Esophagus muscularis mucosa (tissue), 4 donors: ENCODE measurements around the gene DOLPP1. TPM values are rescaled to one million over a fixed set of nuclear protein-coding genes. Genes with fewer than 3 reads are reported as not detected.

Experiments used
- DNase-seq: peaks from one replicate; pipeline ENCODE4 v3.0.0-alpha.2; 2017; ENCODE audit errors: extremely low spot score
- H3K27ac ChIP-seq, 4 donors: fragments of 200-600 bp; sonication (generic); replicated peaks in 1 of 4; 1 replicate in 3 of 4; 2 replicates in 1 of 4; pipeline ENCODE4 v1.5.1; 2016 to 2019; ENCODE audit warnings: mild to moderate bottlenecking in 1 of 4
- H3K27me3 ChIP-seq, 4 donors: fragments of 200-600 bp; sonication (generic); one replicate each; pipeline versions ENCODE4 v1.5.1 to v1.6.0; 2016 to 2019
- H3K36me3 ChIP-seq, 4 donors: fragments of 200-600 bp; sonication (generic); one replicate each; pipeline ENCODE4 v1.5.1; 2016 to 2019
- H3K4me1 ChIP-seq, 4 donors: fragments of 200-600 bp; sonication (generic); one replicate each; pipeline ENCODE4 v1.5.1; 2016 to 2019
- H3K4me3 ChIP-seq, 4 donors: fragments of 200-600 bp; sonication (generic); 1 replicate in 2 of 4; 2 replicates in 2 of 4; pipeline ENCODE4 v1.5.1; 2016 to 2019; ENCODE audit warnings: mild to moderate bottlenecking in 4 of 4, moderate library complexity in 1 of 4
- H3K9me3 ChIP-seq, 4 donors: fragments of 200-600 bp; sonication (generic); 1 replicate in 3 of 4; 2 replicates in 1 of 4; pipeline ENCODE4 v1.5.1; 2016 to 2019
- CTCF ChIP-seq, 3 experiments: fragments of 200-600 bp in 2 of 3; fragments of 450-650 bp in 1 of 3; sonication (generic) in 2 of 3; IDR thresholded peaks; one replicate each; pipeline ENCODE4 v1.5.1; 2017 to 2019; ENCODE audit warnings: antibody characterized with exemption in 3 of 3, mild to moderate bottlenecking in 2 of 3, moderate library complexity in 1 of 3
- EP300 ChIP-seq: sonication (generic); formaldehyde crosslinking; IDR thresholded peaks from one replicate; pipeline ENCODE4 v1.6.1; 2017; ENCODE audit warnings: antibody characterized with exemption
- POLR2A ChIP-seq: fragments of 450-650 bp; IDR thresholded peaks from one replicate; pipeline ENCODE4 v1.6.1; 2017; ENCODE audit warnings: antibody characterized with exemption, moderate library complexity, mild to moderate bottlenecking, low read depth
- POLR2AphosphoS5 ChIP-seq, 2 donors: sonication (generic); formaldehyde crosslinking; IDR thresholded peaks; one replicate each; pipeline ENCODE4 v1.6.1; 2017; ENCODE audit warnings: antibody characterized with exemption in 2 of 2
- WGBS: methylation state at CpG from one replicate; pipeline ENCODE4 v1.1.5; 2018; 5-methylcytosine and 5-hydroxymethylcytosine counted together
- intact Hi-C: fragments of 100-400 bp; cut with DNase I; formaldehyde crosslinking; loops from one replicate; pipeline ENCODE4 v1.15.1; 2023
- total RNA-seq, 4 donors: library from RNA; depleted of rRNA; stranded (reverse); fragments of >200 nt; gene quantifications; one replicate each; pipeline versions ENCODE4 v1.1.0 to v1.2.1, GENCODE V29; 2016

Gene DOLPP1
- total RNA-seq, 4 donors from 2014 or later, result 3.0 to 5.5 (median 4.3) TPM

DNA sequence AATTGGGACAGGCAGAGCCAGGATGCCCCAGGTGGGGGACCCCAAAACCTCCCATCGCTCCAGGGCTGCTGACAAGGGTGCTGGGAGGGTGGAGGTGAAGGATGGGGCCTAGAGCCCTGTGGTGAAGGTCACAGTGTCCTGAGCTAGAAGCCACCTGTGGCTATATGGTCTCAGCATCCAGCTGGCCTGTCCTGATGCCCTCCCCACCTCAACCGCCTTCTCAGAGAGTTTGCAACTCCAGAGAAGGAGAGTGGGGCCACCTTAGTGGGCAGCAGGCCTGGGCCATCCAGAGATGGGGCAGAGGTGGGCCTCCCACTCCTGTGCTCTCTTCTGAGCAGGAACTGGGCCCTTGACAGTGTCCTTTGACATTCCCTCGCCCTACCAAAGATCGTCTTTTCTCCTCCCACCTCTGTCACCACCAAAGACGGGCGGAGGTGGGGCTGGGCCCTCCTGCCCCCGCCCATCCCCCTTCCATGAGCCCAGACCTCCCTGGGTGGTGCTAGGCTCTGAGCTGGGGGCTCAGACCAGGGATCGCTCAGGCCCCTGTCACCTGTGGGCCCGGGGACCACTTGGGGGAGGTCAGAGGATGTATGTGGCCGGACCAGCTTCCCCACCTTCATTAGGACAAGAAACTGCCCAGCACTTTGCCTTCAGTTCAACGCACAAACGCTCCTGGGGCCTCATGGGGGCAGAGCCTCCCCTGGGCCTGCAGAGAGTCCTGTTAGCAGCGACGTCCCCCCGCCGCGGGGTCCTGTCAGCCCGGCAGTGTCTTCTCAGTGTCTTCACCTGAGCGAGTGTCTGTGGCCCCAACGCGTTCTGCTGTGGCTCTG is 10.0 kb upstream of the DOLPP1 start:
- intact Hi-C loops, result no loop called here
- Histone ChIP-seq H3K27ac (no peak overlapping the region), H3K4me3 (no peak overlapping the region), H3K36me3 (peaks cover 6 to 51% (median 48%) of the 10 kb centered on the region in 4 donors), H3K4me1 (peaks cover 0 to 12% (median 0%) of the 10 kb centered on the region in 4 donors), H3K27me3 (no peaks in the 10 kb centered on the region), H3K9me3 (no peaks in the 10 kb centered on the region)
- TF ChIP-seq POLR2A (no peak), CTCF (IDR thresholded peaks at IDR 0.05) (no peak), POLR2AphosphoS5 (IDR thresholded peaks at IDR 0.05) (no peak), EP300 (no peak)
- no peak for DNase-seq
- WGBS, result 74% methylated on average over 17 of the region's 21 CpGs

- Histone ChIP-seq H3K9me3 (no peaks in the 10 kb centered on the region), H3K4me3 (no peak overlapping the region), H3K4me1 (peaks cover 0 to 12% (median 0%) of the 10 kb centered on the region in 4 donors), H3K27ac (no peak overlapping the region), H3K27me3 (no peaks in the 10 kb centered on the region), H3K36me3 (peaks cover 4 to 48% (median 43%) of the 10 kb centered on the region in 4 donors)
- intact Hi-C loops, result no loop called here
- WGBS, result 64% methylated on average over 7 of the region's 10 CpGs
- DNase-seq, result no peak
- TF ChIP-seq POLR2A, result no peak
- no peak for TF ChIP-seq POLR2AphosphoS5 (IDR thresholded peaks at IDR 0.05)
- no peak for TF ChIP-seq CTCF (IDR thresholded peaks at IDR 0.05)
- TF ChIP-seq EP300, result no peak
Measured at GRCh38 chr9:129071526-129072126, 9.3 kb upstream of the DOLPP1 start.

DNA sequence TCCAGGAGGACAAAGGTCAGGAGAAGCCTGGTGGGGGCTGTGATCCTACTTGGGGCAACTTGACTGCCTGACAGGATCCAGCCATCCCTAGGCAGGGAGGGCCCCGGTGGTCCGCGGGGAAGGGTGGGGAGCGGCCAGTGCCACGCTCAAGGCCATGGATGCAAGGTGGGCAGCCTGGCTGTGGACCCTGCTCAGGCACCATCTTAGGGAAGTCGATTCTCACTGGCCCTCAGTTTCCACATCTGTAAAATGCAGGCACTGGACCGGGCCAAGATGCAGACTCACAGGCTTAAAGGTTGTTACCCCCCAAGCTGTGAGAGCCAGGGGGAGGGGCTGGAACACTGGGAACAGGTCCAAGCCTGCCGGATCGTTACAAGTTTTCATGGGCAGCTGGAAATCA is 8.7 kb upstream of the DOLPP1 start:
- WGBS, result 50% methylated on average over 9 of the region's 9 CpGs

DNA sequence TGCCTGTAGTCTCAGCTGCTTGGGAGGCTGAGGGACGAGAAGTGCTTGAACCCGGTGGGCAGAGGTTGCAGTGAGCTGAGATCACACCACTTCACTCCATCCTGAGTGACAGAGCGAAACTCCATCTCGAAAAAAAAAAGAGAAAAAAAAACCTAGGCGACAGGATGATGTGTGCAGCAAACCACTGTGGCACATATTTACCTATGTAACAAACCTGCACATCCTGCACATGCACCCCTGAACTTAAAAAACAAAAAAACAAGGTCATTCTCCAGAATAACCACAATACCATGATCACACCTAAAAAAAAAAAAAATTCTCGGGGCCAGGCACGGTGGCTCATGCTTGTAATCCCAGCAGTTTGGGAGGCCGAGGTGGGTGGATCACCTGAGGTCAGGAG is 7.5 kb upstream of the DOLPP1 start:
- H3K27ac ChIP-seq, result no peak overlapping the region
- no peaks in the 10 kb centered on the region for H3K27me3 ChIP-seq
- intact Hi-C loops, result no loop called here
- no peaks in the 10 kb centered on the region for H3K9me3 ChIP-seq
- WGBS, result 90% methylated on average over 8 of the region's 8 CpGs
- peaks cover 0 to 33% (median 28%) of the 10 kb centered on the region in 4 donors for H3K36me3 ChIP-seq
- TF ChIP-seq CTCF (IDR thresholded peaks at IDR 0.05) (no peak), POLR2A (no peak), POLR2AphosphoS5 (IDR thresholded peaks at IDR 0.05) (no peak), EP300 (no peak)
- H3K4me1 ChIP-seq, result peaks cover 0 to 12% (median 0%) of the 10 kb centered on the region in 4 donors
- no peak overlapping the region for H3K4me3 ChIP-seq
- DNase-seq, result no peak

More for the DNA sequence above, 8.7 kb upstream of the DOLPP1 start:
- Histone ChIP-seq H3K4me3 (no peak overlapping the region), H3K27me3 (no peaks in the 10 kb centered on the region), H3K27ac (no peak overlapping the region), H3K9me3 (no peaks in the 10 kb centered on the region), H3K4me1 (peaks cover 0 to 12% (median 0%) of the 10 kb centered on the region in 4 donors), H3K36me3 (peaks cover 4 to 45% (median 41%) of the 10 kb centered on the region in 4 donors)
- no peak for DNase-seq
- intact Hi-C loops, result no loop called here
- no peak for TF ChIP-seq EP300
- no peak for TF ChIP-seq CTCF (IDR thresholded peaks at IDR 0.05)
- no peak for TF ChIP-seq POLR2AphosphoS5 (IDR thresholded peaks at IDR 0.05)
- no peak for TF ChIP-seq POLR2A
